Measurements from ENCODE around the gene FYN.
"Not testable (repeated sequence)": the region's sequence is repeated elsewhere in the genome, so short reads cannot be mapped to it uniquely, and the experiment has no call there.

The FYN gene

DNA sequence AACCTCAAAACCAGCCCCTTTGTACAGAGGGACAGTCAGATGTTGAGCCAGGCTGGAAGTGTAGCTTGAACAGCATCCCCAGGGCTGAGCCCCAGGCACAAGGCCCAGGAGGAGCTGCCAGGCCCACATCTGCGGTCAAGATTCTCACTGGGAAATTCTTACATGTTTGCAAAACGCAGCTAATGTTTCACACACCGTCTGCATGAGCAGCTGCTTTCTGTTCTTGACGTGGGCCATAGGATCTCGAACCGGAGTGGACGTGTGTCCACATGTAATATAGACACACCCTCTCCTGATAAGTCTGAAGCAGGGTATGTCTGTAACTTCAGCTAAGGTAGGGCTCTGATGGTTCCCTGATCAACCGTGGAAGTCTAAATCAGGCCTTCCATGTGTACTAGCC is 226.3 kb downstream of the FYN start:
- peak; percentile 68 for DNase-seq

- DNase-seq: no peak
Observed at GRCh38 chr6:111646034-111646433, 227.2 kb downstream of the FYN start.

GRCh38 chr6:111644893-111645430 is 228.3 kb downstream of the FYN start:
- no peak for DNase-seq

DNA sequence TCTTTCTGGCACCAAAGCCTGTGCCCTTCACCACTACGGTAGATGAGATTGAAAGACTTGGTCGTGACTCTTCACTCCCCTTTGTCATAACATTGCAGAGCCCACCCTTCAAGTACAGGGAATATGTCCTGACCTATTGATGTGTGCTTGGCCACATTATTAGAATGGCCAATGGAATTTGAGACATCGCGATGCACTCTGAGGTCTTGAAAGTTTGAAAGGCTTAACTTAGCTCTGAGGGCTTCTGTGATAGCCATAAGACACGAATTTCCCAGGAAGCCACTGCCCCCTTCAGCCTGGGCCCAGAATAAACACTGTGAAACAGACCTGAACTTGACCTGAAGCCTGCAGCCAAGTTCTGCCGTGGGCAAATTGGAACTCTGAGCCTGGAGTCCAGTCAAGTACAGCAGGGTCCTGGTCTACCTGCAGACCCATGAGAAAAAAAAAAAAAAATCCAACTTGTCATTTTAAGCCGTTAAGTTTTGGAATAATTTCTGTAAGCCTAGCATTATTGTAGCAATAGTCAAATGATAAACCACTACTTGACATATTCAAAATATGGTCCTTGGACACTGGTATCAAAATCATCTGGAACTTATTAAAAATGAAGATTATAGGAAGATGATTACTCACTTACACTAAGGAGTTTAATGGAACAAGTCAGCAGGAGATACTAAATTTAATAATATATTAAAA is 230.6 kb downstream of the FYN start:
- DNase-seq: peak; percentile 69

DNA sequence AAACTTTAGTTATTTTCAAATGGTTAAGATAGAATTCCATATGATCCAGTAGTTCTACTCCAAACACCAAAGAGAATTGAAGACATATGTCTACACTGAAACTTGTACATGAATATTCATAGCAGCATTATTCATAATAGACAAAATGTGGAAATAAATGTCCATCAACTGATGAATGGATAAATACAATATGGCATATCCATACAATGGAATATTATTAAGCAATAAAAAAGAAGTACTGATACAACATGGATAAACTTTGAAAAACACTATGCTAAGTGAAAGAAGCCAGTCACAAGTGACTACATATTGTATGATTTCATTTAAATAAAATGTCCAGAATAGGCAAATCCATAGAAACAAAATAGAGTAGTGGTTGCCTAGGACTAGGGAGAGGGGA is 234.0 kb downstream of the FYN start:
- no peak for DNase-seq

DNA sequence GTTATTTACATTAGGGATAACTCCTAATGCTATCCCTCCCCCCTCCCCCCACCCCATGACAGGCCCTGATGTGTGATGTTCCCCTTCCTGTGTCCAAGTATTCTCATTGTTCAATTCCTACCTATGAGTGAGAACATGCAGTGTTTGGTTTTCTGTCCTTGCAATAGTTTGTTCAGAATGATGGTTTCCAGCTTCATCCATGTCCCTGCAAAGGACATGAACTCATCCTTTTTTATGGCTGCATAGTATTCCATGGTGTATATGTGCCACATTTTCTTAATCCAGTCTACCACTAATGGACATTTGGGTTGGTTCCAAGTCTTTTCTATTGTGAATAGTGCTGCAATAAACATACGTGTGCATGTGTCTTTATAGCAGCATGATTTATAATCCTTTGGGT is 238.3 kb downstream of the FYN start:
- not testable (repeated sequence) for DNase-seq

DNA sequence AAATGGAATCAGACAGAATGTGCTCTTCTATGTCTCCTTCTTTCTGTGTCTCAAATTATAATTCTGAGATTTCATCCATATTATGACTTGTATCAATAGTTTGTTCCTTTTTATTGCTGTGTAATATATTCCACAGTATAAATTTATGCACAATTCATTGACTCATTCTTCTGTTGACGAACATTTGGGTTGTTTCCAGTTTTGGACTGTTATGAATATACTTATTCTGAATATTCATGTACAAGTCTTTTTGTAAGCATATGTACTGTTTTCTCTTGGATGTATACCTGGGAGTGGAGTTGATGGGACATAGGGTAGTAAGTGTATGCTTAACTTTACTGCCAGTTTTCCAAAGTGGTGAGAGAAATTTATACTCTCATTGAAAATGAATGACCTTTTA is 239.4 kb downstream of the FYN start:
- DNase-seq: no peak

DNA sequence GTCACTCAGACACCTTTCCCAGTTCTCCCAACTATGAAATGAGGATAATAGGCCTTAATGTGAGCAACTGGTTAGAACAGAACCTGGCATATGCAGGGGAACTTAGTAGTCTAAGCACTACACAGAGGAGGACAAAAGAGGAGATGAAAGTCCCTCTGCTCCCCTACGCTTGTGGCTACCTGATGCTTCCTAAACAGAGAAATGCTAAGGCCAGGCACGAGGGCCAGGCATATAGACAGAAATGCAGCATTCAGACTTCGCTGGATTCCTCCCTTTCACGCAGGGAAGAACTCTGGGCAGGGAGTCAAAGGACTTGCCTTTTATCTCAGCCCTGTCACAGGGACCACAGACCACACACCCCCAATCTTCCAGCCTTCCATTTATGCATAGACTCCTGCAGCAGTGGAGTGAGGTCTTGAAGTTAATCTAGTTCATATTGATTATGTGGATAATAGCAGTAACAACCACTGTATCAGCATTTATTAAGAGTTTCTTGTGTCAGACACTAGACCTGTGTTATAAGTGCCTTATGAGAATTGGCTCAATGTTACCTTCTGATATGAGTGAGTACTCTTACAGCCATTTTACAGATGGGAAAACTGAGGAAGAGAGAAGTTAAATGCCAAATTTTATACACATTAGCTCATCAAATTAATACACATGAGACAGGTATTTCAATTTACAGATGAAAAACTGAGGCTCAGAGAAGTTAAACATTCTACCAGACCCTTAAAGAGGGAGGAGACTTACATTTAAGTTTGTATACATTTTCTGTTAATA is 240.6 kb downstream of the FYN start:
- no peak for DNase-seq

DNA sequence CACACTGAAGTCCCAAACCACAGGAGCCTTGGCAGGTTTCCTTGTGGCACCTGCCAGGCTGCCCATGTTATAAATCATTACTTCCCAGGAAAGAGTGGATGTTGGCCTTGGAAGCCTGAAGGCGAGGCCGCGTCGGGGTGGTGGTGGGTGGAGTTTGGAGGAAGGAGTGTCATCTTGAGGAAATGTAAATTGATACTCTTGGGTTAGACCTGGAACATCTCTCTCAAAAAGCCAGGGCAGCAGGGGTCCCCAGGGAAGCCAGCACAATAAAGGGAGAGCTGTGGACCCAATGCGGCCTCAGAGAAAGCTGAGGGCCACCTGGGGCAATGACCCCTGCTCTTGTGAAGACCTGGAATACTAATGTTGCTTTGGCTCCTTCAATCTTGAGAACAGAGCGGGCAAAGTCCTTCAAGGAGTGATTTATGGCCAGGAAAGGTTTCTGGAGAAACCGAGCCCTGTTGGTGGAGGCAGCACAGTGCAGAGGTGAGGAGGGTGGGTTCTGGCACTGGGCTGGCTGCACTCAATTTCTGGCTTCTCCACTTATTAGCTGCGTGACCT is 241.3 kb downstream of the FYN start:
- peak; percentile 9 for DNase-seq

GRCh38 chr6:111631018-111631417 is 242.2 kb downstream of the FYN start:
- DNase-seq: no peak

DNA sequence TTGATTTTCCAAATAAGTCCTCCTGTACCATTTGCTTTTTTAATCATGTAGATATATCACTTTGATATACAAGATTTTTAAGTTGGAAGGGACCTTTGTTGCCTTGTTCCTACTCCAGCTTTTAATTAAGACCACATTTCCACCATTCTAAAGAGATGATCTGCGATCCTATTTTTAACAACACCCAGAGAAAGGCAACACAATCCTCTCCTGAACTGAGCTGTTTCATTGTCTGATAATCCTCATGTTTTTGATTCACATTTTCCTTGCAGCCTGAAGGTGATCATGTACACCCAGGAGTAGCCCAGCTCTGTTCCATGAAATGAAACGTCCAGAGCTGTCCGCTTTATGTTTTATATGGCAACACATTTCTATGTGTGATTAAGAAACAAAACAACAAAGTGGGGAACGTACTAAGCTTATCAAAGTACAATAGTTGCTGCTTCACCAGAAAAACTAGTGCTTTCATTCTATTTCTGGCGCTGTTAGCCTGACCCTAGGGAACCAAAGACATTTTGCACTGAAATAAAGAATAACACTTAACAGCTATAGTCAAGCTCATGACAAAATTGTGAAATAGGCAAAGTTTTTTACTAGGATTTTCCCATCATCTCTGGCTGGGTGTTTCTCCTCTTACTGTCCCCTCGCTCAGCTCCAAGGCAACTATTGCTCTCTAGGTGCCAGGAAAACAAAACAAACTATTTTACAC is 245.0 kb downstream of the FYN start:
- DNase-seq: peak; percentile 85

DNA sequence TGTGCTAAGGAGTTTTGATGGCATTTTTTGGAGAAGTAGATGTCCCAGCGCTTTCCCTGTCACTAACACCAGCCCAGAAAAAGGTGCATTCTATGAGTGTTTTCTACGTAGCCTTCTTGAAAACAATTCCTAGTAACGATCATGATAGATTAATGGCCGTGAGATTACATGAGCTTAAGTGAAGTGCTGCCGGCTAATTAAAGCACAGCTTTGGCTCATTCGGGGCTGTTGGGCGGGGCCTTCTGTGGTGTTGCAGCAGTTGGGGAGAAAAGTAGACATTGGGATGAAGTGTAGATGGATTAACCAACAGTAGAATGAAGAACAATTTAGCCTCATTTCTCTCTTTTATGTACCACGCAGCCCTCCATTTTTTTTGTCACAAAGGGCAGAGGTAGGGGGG is 246.8 kb downstream of the FYN start:
- DNase-seq: peak; percentile 37

DNA sequence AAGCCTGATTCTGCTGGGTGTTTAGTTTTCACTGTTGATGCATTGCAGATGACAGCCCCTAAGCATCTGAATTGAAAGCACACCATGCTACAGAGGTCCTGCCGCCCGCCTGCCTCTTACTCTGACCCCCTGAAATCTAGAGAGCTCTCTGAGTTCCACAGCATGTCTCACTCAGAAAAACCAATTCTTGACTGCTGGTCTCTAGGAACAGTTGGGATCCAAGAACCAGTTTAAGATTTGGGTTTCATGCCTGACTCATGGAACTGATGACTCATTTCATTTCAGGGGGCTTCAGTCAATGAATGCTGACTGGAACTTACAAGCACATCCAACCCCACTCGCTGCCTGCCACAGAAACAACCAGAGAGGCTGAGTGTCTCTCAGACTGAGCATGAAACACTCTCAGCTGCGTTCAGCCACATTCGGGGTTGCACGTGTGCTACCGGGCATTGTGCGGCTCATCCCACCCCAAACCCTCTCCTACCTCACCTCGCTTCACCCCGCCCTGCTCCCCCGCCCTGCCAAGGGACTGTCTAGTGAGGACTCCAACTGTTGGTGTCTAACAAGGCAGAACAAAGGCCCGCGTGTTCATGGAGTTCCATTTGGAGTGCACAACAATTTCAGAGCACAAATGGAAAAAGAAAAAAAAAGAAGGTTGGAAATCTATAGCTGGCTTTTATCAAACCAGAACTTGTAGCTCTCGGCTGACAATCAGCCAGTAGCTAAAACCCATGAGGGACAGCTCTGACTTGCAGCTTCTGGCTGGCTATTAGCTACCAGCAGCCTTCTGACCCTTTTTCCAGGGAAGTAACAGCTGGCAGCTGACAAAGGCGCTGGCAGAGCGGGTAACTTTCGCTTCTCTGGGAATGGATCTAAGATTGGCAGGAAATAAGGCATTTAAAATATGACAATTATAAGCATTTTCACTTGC is 247.5 kb downstream of the FYN start:
- peak; percentile 94 for DNase-seq

DNA sequence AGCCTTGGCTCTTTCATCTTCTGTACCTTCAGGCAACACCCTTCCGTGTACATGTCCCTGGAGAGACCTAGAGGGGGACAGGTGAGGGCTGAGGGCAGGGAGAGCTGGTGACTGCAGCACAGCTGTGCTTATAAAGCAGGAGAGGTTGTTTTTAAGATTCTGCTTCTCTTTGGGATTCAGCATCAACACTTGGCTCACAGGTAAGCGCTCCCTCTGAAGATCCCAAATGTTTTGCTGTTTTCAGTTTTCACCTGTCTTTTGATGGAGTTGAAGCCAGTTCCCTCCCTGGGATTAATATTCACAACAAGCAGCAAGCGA is 248.2 kb downstream of the FYN start:
- DNase-seq: no peak

- DNase-seq: peak; percentile 84
Observed at GRCh38 chr6:111624401-111625098, 248.7 kb downstream of the FYN start.

DNA sequence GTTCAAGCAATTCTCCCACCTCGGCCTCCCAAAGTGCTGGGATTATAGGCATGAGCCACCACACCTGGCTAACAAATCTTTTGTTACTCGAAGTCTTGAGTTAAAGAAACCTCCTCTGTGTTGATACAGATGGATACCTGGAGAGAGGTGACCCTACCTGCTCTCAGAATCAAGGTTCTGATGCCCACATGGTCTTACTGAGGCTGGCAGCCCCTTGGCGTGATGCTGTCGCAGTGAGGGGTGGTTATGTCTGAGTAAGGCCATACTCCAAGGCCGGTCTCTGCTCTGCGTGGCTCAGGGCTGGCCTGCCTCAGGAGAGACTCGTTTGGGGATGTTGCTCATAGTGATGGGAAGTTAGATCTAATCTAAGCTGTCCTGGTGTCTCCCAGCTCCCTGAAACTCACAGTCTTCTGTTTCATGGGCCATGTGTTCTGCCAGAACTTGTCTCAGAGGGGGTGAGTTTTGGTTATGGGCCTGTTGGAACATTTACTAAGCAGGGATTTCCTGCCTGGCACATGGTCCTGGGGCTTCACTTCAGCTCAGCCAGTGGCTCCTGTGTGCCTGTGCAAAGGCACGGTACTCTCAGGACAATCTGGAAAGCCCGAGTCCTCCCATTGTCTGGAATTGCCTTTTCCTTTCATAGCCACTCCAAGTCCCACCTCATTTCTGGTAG is 250.1 kb downstream of the FYN start:
- DNase-seq: no peak

DNA sequence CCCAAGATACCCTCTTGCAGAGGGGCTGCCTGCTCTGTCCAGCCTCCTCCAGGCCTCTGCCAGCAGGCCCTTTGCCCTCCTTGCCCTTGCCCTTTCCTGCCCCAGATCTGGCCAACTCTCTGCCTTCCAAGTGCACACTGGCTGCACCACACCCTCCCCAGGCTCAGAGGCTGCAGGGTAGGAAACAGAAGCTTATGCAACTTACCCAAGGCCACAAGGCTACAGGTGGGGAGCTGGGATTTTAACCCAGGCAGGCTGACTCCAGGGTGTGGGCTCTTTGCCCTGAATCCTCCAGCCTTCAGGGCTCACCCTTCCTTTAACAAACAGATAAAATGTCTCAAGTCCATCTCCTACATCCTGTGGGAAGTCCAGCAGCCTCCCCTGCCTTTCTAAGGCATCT is 253.1 kb downstream of the FYN start:
- DNase-seq: no peak

DNA sequence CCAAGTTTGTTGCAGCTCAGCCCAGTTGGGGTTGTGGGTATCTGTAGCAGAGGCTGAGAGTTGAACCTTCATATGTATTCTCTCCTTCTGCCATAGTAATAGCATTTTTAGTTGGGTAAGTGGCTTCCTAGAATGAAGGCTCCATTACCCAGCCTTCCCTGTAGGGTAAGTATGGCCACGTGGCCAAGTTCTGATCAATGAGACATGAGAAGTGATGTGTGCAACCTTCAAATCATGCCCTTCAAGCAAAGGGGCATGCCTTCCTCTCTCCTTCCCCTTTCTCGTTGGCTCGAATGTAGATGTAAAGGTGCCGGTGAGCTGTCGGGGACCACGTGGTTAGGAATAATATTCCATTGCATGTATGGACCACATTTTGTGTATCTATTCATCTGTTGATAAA is 254.8 kb downstream of the FYN start:
- DNase-seq: no peak

DNA sequence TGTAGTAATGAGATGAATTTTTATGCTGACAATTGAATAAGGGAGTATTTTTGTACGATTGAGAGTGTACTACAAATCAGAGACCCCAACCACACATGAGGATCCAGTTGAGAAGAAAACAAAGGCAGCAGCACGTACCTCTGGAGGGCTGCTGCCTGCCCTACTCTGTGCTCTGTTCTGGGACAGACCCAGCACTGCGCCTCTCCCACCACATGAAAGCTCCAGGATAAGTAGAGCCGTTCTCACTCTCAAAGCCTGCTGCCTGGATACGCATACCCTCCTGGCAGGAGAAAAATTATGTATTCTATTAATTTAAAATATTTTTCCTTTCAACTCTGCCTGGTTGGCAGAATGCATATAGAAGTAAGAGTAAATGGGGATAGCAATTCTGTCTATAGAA is 256.1 kb downstream of the FYN start:
- no peak for DNase-seq

GRCh38 chr6:111615916-111616612 is 257.2 kb downstream of the FYN start:
- no peak for DNase-seq

All from fibroblast of skin of right quadriceps (primary cell).